ENCODE measurements around the gene DEAF1. TPM values are rescaled to one million over a fixed set of nuclear protein-coding genes. Genes with fewer than 3 reads are reported as not detected.

DEAF1 gene
- total and polyA plus RNA-seq, 2 of the 13 experiments (the other 11 are each of a cell fraction or from before 2014, with no cell fraction given) = 22.3 to 29.6 TPM

- TF ChIP-seq, protein P1, sequence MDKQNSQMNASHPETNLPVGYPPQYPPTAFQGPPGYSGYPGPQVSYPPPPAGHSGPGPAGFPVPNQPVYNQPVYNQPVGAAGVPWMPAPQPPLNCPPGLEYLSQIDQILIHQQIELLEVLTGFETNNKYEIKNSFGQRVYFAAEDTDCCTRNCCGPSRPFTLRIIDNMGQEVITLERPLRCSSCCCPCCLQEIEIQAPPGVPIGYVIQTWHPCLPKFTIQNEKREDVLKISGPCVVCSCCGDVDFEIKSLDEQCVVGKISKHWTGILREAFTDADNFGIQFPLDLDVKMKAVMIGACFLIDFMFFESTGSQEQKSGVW (CRISPR knock-in tag; IDR thresholded peaks at IDR 0.05; ENCODE audit: borderline replicate concordance) = no peak
- TF ChIP-seq ZSCAN12 (CRISPR knock-in tag; IDR thresholded peaks at IDR 0.05) (peak; percentile 20; the same call in 1 of the 2 replicates), ZNF160 (CRISPR knock-in tag; IDR thresholded peaks at IDR 0.05) (peak; percentile 84), YEATS4 (CRISPR knock-in tag; IDR thresholded peaks at IDR 0.05; ENCODE audit: borderline replicate concordance) (peak; percentile 76), ZNF30 (CRISPR knock-in tag; IDR thresholded peaks at IDR 0.05) (peak; percentile 64), ZNF772 (CRISPR knock-in tag; IDR thresholded peaks at IDR 0.05) (peak; percentile 33; the same call in 1 of the 2 replicates), RFXANK (CRISPR knock-in tag; IDR thresholded peaks at IDR 0.05) (no peak), KDM1A (CRISPR knock-in tag; IDR thresholded peaks at IDR 0.05) (peak; percentile 72), KLF6 (CRISPR knock-in tag; IDR thresholded peaks at IDR 0.05) (peak; percentile 34; the same call in 1 of the 2 replicates), GABPB1 (CRISPR knock-in tag; IDR thresholded peaks at IDR 0.05) (peak; percentile 61), RARA (CRISPR knock-in tag; IDR thresholded peaks at IDR 0.05) (peak; percentile 96), ZNF629 (CRISPR knock-in tag; conservative IDR thresholded peaks at IDR 0.05) (peak; percentile 41; the same call in 1 of the 2 replicates), ZNF83 (CRISPR knock-in tag; IDR thresholded peaks at IDR 0.05; ENCODE audit: borderline replicate concordance) (peak; percentile 77; the same call in 1 of the 2 replicates), ZNF713 (CRISPR knock-in tag; IDR thresholded peaks at IDR 0.05) (peak; percentile 75; the same call in 1 of the 2 replicates), ZNF839 (CRISPR knock-in tag; IDR thresholded peaks at IDR 0.05; ENCODE audit: borderline replicate concordance) (peak; percentile 10; the same call in 1 of the 2 replicates), JUN (CRISPR knock-in tag; IDR thresholded peaks at IDR 0.05) (peak; percentile 84; the same call in 1 of the 2 replicates), HOXA5 (CRISPR knock-in tag; IDR thresholded peaks at IDR 0.05) (peak; percentile 68; the same call in 1 of the 2 replicates), ELF4 (CRISPR knock-in tag; IDR thresholded peaks at IDR 0.05; ENCODE audit: borderline replicate concordance) (no peak), FOXK1 (CRISPR knock-in tag; IDR thresholded peaks at IDR 0.05; ENCODE audit: borderline replicate concordance, low read depth) (no peak; the same call in none of the 2 replicates), ESRRA (CRISPR knock-in tag; IDR thresholded peaks at IDR 0.05; ENCODE audit: low read depth) (peak; percentile 100), ZNF253 (CRISPR knock-in tag; IDR thresholded peaks at IDR 0.05; ENCODE audit: borderline replicate concordance) (no peak; the same call in 1 of the 2 replicates), MTERF4 (CRISPR knock-in tag; IDR thresholded peaks at IDR 0.05) (no peak), ZFX (CRISPR knock-in tag; IDR thresholded peaks at IDR 0.05; ENCODE audit: low read depth) (peak; percentile 96), KLF15 (CRISPR knock-in tag; IDR thresholded peaks at IDR 0.05; ENCODE audit: borderline replicate concordance) (no peak), ZNF382 (CRISPR knock-in tag; IDR thresholded peaks at IDR 0.05; ENCODE audit: borderline replicate concordance) (no peak), ZNF788 (CRISPR knock-in tag; IDR thresholded peaks at IDR 0.05; ENCODE audit: borderline replicate concordance) (peak; percentile 92), CBFB (CRISPR knock-in tag; IDR thresholded peaks at IDR 0.05) (peak; percentile 20; the same call in 1 of the 2 replicates)
- TF ChIP-seq, protein P2, sequence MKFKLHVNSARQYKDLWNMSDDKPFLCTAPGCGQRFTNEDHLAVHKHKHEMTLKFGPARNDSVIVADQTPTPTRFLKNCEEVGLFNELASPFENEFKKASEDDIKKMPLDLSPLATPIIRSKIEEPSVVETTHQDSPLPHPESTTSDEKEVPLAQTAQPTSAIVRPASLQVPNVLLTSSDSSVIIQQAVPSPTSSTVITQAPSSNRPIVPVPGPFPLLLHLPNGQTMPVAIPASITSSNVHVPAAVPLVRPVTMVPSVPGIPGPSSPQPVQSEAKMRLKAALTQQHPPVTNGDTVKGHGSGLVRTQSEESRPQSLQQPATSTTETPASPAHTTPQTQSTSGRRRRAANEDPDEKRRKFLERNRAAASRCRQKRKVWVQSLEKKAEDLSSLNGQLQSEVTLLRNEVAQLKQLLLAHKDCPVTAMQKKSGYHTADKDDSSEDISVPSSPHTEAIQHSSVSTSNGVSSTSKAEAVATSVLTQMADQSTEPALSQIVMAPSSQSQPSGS (CRISPR knock-in tag; IDR thresholded peaks at IDR 0.05) = no peak
Observed at GRCh38 chr11:706957-707816, 12.2 kb upstream of the DEAF1 start (continued).
